Nephron (organoid): ENCODE data around the gene RFT1.

Source experiments
- H3K27ac Mint-ChIP-seq, 3 experiments: 2 replicates each; pipeline ENCODE4 v1.8.0; 2020; ENCODE audit warnings: mixed read lengths in 3 of 3, mild to moderate bottlenecking in 2 of 3, moderate library complexity in 1 of 3
- H3K27me3 Mint-ChIP-seq: 2 replicates; pipeline ENCODE4 v1.8.0; 2021; ENCODE audit warnings: low read depth, mild to moderate bottlenecking, moderate library complexity, mixed read lengths
- H3K36me3 Mint-ChIP-seq: 2 replicates; pipeline ENCODE4 v1.8.0; 2020; ENCODE audit warnings: low read depth, mixed read lengths
- H3K4me1 Mint-ChIP-seq: 2 replicates; pipeline ENCODE4 v1.8.0; 2020; ENCODE audit warnings: mixed read lengths
- H3K4me3 Mint-ChIP-seq, 3 experiments: 2 replicates each; pipeline ENCODE4 v1.8.0; 2020; ENCODE audit warnings: mild to moderate bottlenecking in 3 of 3, mixed read lengths in 3 of 3, moderate library complexity in 2 of 3
- H3K9me3 Mint-ChIP-seq: 2 replicates; pipeline ENCODE4 v1.8.0; 2020; ENCODE audit warnings: mixed read lengths
- TF ChIP-seq, protein P1 (sequence below), 3 experiments: fragments of 200-600 bp; sonication (generic); IDR thresholded peaks; one replicate each; pipeline ENCODE4 v1.5.0; 2021; ENCODE audit warnings: antibody characterized with exemption in 3 of 3; ENCODE audit not compliant: unreplicated experiment in 3 of 3

Gene RFT1

DNA sequence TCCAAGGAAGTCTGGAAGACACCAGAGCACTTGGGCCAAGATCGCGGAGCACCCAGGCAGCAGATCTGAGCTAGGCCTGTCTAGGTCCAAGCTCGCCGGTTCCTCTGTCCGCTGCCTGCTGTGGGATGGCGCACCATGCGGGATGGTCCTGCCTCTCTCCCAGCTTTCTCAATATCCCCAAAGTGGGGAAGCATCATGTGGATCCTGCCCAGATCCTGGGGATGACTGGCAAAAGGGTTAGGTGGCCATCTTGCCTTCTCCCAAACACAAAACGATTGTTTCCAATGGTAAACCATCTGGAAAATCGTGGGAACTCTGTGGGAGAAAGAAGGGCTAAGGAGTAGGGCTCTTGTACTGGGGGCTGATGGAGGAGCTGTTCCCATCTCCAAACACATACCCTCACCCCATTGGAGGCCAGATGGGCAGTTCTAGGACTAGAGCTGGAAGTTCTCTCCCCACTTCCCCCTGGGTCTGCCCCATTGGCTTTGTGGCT is 39.6 kb upstream of the RFT1 start:
- Mint-ChIP-seq H3K27ac (no peak overlapping the region), H3K9me3 (no peaks in the 10 kb centered on the region), H3K27me3 (peaks cover 4% of the 10 kb centered on the region), H3K4me3 (no peak overlapping the region), H3K4me1 (peaks cover 28% of the 10 kb centered on the region), H3K36me3 (peaks cover 4% of the 10 kb centered on the region)
- TF ChIP-seq, protein P1, sequence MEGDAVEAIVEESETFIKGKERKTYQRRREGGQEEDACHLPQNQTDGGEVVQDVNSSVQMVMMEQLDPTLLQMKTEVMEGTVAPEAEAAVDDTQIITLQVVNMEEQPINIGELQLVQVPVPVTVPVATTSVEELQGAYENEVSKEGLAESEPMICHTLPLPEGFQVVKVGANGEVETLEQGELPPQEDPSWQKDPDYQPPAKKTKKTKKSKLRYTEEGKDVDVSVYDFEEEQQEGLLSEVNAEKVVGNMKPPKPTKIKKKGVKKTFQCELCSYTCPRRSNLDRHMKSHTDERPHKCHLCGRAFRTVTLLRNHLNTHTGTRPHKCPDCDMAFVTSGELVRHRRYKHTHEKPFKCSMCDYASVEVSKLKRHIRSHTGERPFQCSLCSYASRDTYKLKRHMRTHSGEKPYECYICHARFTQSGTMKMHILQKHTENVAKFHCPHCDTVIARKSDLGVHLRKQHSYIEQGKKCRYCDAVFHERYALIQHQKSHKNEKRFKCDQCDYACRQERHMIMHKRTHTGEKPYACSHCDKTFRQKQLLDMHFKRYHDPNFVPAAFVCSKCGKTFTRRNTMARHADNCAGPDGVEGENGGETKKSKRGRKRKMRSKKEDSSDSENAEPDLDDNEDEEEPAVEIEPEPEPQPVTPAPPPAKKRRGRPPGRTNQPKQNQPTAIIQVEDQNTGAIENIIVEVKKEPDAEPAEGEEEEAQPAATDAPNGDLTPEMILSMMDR (IDR thresholded peaks at IDR 0.05; ENCODE audit: unreplicated experiment in 3 of 3) = no peak

DNA sequence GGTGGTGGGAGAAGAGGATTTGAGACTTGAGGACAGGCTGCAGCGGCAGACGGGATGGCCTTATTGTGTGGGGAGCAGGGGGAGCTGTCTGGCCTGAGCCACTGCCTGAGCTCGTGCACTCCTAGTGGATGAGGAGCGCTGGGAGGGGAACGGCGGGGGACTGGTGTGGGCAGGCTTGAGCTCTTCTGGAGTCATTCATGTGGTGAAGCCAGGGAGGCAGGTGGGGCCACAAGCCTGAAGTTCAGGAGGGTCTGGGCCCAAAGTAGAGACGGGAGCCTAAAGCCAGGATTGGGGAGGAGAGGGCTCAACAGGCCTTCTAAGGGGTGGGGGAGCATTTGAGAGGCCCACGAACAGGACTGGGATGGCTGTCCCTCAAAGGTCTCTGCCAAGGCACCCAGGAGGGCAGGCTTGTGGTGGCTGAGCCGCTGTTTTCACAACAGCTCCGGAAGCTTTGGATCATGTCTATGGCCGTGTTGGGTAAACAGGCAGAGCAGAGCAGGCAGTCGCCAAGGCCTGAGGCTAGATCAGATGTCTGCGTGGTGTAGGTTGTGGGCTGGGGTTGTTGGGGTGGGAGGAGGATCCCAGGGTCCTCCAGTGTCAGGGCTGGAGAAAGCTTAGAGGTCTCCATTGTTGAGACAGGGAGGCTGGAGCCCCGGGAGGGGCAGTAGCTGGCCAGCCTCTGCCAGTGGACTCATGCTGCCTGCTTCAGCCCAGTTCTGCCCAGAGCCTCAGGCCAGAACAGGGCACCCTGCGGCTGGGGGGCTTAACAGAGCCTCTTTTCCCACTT is 39.0 kb upstream of the RFT1 start:
- Mint-ChIP-seq H3K27me3 (peaks cover 4% of the 10 kb centered on the region), H3K4me3 (peak overlapping the region in 2 of 3 experiments; percentile 11 to 34), H3K9me3 (no peaks in the 10 kb centered on the region), H3K36me3 (peaks cover 4% of the 10 kb centered on the region), H3K4me1 (peaks cover 28% of the 10 kb centered on the region), H3K27ac (peak overlapping the region; percentile 37 to 76 (median 55))
- TF ChIP-seq, protein P1 (IDR thresholded peaks at IDR 0.05; ENCODE audit: unreplicated experiment in 3 of 3) = no peak

DNA sequence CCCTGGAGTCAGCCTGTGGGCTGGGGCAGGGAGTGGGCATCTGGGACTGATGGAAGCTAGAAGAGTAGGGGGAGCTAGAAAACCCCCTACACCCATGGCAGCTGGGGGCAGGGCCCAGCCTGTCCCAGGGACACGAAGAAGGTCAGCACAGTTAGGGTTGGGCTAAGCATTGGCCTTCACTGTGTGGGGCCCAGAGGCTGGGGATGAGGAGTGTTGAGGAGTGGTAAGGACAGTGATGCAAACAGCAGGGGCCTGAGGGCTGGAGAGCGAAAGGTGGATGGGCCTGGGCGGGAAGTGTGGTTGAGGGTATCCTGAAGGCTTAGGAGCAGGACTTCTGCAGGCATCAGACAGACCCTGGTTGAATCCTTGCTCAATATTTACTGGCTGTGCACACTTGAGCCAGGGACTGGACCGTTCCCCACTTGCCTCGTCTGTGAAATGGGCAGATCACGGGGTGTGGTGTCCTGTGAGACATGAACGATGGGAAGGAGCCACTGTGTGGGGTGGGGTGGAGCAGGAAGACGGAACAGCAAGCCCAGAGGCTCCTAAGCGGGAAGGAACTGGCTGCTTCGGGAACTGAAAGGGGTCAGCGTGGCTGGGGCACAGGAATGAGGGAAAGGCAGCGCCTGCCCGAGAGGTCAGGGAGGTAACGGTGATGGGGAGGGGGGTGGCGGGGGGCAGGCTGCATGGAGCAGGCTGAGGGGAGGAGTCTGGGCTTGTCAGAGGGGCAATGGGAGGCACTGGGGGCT is 38.1 kb upstream of the RFT1 start:
- H3K9me3 Mint-ChIP-seq = no peaks in the 10 kb centered on the region
- TF ChIP-seq, protein P1 (IDR thresholded peaks at IDR 0.05; ENCODE audit: unreplicated experiment in 3 of 3) = no peak
- no peaks in the 10 kb centered on the region for H3K36me3 Mint-ChIP-seq
- H3K27ac Mint-ChIP-seq = peak overlapping the region; percentile 60 to 76 (median 72)
- H3K27me3 Mint-ChIP-seq = peaks cover 4% of the 10 kb centered on the region
- H3K4me3 Mint-ChIP-seq = peak overlapping the region in 2 of 3 experiments; percentile 20 to 34
- peaks cover 32% of the 10 kb centered on the region for H3K4me1 Mint-ChIP-seq

DNA sequence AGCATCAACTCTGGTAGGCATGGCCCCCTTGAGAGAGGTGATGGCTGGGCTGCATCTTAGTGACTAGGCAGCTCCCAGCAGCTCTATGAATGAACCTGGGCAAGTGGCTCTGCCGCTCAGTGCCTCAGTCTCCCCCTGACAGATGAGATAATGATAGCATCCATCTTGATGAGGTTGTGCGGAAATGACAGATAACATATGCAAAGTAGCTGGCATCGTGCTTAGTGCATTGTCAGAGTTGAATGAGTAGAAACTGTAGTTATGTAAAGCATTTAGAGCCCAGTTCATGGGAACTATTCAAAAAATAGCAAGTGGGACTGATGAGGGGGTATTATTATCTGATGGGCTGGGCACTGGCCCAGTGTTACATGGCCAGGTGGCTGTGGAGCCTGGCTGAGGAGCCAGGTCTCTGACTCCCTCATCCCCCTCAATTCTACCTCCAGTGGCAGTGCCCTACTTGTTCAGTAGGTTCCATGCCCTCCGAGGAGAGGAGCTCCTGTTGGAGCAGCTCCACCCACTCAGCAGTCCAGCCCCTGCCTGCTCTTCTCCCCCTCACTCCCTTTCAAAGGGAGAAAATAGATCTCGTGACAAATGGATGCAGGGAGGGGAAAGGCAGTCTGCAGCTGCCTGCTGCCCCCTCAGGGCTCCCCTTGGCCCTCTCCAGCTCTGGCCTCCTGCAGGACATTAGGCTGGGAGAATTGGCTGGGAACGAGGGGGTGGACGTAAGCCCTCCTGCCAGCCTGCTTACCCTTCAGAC is 37.4 kb upstream of the RFT1 start:
- Mint-ChIP-seq H3K36me3 (no peaks in the 10 kb centered on the region), H3K27me3 (peaks cover 6% of the 10 kb centered on the region), H3K9me3 (no peaks in the 10 kb centered on the region), H3K4me1 (peaks cover 39% of the 10 kb centered on the region), H3K4me3 (peak overlapping the region; percentile 22 to 58 (median 32)), H3K27ac (peak overlapping the region; percentile 60 to 76 (median 72))
- TF ChIP-seq, protein P1 (IDR thresholded peaks at IDR 0.05; ENCODE audit: unreplicated experiment in 3 of 3) = no peak

DNA sequence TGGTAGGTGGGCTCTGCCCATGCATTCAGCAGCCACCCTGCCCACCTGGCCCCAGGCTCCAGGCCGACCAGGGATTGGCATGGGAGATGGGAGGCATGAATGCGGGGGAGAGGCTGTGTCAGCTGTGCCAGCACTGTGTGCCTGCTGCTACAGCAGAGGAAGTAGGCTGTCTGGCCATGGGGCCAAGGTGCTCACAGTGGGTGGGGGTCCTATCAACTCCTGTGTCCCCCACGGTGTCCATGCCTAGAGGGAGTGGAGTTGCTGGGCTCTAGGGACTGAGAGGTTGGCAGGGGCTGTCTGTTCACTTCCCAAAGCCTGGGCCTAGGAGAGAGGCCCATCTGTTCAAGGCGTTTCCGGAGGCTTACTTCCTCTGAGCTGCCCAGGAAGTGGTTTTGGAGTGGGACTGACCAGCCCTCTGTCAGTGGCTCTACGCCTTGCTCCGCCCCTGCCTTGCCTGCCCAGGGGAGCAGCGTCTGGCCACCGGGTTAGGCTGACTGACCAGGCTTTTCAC is 36.6 kb upstream of the RFT1 start:
- Mint-ChIP-seq H3K9me3 (no peaks in the 10 kb centered on the region), H3K27me3 (peaks cover 10% of the 10 kb centered on the region), H3K4me3 (no peak overlapping the region), H3K4me1 (peaks cover 44% of the 10 kb centered on the region), H3K36me3 (no peaks in the 10 kb centered on the region), H3K27ac (no peak overlapping the region)
- TF ChIP-seq, protein P1 (IDR thresholded peaks at IDR 0.05; ENCODE audit: unreplicated experiment in 3 of 3) = no peak
